ENCODE measurements around the gene IPO9.

IPO9 gene

DNA sequence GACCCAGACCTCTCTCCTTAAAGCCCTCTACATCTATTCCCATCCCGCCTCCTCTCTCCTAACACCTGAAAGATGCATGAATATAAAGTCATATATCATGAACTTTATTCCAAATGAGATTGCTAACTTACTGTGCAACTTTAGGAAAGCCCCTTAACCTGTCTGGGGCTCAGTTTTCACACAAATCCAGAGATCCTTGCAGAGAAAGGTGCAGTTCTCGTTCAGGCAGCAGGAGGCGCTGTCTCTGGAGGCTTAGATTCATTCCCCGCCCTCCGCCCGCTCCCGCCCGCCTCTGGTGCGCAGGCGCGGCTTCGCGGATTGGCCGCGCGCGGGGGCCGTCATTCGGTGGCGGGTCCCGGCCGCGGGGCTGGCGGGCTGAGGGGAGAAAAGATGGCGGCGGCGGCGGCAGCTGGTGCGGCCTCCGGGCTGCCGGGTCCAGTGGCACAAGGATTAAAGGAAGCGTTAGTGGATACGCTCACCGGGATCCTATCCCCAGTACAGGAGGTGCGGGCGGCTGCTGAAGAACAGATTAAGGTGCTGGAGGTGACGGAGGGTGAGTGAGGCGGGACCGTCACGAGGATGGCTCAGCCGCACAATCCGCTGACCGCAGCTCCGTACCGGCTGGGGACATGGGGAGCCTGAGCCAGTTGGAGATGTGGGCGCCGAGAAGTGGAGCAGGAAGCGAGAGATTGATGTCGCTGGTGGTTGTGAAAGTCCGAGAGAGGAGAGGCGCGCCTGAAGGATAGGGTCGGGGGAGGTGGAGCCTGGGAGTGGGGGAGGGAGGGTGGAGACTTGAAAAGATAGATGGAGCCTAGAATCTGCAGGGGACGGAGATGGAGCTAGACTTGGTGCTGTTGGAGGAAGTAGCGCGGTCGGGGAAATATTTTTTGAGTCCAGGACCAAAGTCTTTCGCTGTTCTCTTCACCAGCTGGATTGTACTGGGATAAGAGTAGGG, at the start of gene IPO9:
TSS of gene IPO9 (plus strand) at position 338 of the 955 bp plus-strand sequence. CDS start at position 391, 53 bp downstream.
- FAIRE-seq = peak; percentile 11

DNA sequence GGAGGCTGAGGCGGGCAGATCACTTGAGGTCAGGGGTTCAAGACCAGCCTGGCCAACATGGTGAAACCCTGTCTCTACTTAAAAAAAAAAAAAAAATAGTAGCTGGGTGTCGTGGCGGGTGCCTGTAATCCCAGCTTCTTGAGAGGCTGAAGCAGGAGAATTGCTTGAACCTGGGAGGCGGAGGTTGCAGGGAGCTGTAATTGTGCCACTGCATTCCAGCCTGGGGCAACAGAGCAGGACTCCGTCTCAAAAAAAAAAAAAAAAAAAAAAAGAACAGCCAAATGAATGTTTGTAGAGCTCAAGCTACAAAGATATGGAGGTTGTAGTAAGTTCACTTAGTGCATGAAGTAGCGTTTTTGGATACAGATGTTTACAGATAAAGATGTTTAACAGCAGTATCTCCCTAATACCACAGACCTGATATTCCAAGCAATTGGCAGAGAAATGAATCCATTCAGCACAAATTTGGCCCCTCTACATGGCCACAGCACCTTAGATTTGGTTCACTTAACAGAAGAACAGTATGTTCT, 49.5 kb upstream of the IPO9 start:
- no peak for FAIRE-seq

DNA sequence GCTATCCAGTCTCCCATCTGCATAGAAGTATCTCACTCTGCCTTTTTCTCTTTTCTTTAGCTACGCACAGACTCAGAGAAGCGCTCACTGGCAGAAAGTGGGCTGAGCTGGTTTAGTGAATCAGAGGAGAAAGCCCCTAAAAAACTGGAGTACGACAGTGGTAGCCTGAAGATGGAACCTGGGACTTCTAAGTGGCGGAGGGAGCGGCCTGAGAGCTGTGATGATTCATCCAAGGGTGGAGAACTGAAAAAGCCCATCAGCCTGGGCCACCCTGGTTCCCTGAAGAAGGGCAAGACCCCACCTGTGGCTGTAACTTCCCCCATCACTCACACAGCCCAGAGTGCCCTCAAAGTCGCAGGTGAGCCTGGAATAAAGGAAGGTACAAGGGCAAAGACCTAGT, 48.0 kb upstream of the IPO9 start:
- no peak for FAIRE-seq

DNA sequence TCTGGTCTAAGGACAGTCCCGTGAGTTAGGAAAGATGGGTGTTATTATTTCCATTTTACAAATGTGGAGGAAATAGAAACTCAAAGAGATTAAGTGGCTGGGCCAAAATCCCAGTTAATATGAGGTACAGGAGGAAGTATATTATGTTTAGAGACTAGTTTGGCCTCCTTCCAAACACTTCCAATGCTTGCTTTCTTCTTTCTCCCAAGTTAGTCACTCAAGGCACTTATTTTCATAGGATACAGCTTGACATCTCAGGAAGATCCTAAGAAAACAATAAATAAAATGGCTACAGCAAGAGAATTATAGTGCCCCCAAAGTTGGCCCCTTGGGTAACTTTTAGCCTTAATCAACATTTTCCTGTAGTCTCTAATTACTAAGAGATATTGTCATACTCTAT, 47.5 kb upstream of the IPO9 start:
- FAIRE-seq = no peak

DNA sequence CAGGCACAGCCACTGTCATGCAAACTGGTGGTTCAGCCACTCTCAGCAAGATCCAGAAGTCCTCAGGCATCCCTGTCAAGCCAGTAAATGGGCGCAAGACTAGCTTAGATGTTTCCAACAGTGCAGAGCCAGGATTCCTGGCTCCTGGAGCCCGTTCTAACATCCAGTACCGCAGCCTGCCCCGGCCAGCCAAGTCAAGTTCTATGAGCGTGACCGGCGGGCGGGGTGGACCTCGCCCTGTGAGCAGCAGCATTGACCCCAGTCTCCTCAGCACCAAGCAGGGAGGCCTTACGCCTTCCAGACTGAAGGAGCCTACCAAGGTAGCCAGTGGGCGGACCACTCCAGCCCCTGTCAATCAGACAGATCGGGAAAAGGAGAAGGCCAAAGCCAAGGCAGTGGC, 46.6 kb upstream of the IPO9 start:
- FAIRE-seq = no peak

DNA sequence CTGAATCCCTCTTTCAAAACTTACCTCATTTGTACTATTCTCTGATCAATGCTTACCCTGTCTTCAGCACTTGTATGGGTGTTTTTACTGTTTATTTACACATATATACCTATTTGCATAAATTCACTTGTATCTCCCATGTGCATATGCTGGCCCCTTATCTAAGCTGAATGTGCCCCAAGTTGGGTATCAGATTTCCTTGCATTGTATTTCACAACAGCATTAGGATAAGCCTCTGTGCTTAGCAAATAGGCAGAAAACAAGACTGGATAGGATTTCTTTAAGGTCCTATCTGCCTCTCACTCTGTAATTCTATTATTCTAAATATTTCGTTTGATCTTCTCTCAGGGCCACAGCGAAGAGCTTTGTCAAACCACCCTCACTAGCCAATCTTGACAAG, 45.9 kb upstream of the IPO9 start:
- no peak for FAIRE-seq

DNA sequence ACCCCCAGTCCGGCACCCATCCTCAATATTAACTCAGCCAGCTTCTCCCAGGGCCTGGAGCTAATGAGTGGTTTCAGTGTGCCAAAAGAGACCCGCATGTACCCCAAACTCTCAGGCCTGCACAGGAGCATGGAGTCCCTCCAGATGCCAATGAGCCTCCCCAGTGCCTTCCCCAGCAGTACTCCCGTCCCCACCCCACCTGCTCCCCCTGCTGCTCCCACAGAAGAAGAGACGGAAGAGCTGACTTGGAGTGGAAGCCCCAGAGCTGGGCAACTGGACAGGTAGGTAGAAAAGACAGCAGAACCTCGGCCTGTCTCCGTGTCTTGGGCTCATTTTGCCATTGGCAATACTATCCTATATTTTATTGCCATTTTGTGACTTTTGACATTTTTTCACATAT, 45.4 kb upstream of the IPO9 start:
- no peak for FAIRE-seq

DNA sequence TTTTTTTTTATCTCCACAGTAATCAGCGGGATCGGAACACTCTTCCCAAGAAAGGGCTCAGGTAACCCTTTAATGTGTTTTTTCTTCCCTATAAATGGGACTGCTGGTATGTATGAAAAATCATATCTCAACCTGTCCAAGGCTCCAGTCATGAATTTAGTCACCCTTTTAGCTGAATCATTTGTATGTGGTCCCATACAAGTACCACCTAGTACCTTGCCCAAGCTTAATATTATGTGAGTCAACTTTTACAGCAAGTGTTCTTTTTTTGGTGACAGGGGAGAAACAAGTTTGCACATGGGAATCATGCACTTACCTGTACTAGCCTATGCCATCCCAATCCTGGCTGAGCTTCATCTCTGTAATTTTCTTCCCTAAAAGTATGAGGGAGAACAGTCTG, 43.7 kb upstream of the IPO9 start:
- no peak for FAIRE-seq

DNA sequence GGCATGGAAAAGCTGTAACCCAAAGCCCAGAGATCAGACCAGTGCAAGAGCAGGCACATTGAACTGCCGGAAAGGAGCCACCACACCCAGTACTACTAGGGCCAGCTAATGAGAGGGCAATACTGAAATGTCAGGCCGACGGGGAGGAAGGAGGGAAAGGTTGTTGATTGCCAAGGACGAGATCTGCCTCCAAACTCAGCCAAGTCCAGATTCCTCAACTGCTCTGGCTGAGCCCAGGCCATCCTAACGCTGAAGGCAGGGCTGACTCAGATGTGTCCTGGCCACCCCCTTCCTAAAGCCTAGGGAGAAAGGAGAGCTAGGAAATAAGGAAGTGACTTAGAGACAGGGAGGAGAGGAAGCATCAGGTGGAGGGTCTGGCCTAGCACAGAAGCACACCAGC, 42.1 kb upstream of the IPO9 start:
- no peak for FAIRE-seq

DNA sequence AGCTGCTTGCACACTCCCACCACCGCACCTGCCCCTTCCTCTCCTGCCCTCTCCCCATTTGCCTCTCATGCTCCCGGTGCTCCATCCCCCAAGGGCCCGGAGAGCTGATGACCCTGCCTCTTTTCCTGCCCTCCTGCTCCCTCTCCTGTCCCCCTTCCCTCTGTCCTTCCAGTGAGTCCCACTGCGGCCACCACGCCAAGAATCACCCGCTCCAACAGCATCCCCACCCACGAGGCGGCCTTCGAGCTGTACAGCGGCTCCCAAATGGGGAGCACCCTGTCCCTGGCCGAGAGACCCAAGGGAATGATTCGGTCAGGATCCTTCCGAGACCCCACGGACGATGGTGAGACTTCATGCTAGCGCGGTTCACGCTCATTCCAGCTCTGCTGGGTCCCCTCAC, 40.7 kb upstream of the IPO9 start:
- FAIRE-seq = no peak

DNA sequence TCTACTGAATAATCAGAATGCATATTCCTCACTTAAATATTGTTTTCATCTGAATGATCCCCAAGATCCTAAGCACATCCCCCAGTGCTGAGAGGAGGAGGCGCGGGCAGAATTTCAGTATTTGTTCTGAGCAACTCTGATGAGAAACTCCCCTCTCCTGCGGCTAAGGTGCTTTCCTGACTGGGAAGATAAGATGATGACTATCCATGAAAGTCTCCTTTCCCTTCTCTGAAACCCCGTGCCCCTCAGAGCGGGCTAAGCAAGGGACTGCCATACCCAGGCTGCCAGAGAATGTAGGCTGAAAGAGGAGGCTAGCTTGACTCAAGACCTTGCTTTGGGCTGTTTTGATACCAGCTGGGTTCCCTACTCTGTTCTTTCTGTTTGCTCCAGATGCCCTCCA, 39.7 kb upstream of the IPO9 start:
- FAIRE-seq = no peak

DNA sequence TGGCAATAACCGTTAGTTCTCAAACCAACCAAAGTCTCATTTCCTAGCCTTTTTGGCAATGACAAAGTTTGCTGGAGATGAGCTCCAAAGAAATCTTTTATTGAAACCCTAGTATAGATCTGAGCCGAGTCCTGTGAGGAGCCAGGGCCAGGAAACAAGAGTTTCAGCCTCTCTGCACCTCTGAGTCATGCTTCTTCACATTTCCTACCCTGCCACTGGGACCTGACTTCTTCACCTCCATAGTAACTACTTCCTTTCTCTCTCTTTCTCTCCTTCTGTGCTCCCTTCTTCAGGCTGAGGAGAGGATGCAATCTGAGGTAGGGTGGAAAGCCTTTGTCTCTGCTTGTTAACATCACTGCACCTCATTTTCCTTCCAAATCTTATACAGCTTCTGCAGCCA, 38.7 kb upstream of the IPO9 start:
- FAIRE-seq = no peak

DNA sequence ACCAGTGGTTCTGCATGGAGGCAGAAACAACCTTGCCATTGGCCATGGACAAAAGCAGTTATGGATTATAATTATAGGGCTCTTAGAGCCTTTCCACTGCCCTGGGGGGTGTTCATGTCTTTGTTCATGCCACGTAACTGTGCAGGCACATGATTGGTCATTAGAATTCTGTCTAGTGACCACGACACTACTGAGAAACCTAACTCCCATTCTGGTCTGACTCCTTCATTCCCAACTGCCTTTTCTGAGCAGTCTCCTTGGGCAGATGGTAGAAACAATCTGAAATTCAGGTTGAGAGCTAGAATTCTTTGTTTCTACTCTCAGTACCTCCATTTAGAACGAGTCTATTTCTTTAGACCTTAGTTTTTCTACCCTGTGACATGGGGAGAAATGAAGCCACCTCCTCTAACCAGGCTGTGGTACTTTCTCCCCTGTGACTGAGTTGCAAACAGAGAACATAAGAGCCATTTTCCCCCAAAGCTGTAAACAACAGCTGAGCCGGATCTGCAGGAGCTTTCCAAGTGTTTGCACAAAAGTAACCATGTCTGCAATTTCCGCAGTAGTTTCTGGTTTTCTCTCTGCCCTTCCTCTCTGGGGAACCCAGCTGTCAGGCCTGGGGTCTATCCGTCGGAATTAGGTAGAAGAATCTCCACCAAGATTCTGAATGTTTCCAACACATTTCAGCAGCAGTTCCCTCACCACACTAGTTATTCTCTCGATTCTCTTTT, 37.7 kb upstream of the IPO9 start:
- FAIRE-seq = no peak

DNA sequence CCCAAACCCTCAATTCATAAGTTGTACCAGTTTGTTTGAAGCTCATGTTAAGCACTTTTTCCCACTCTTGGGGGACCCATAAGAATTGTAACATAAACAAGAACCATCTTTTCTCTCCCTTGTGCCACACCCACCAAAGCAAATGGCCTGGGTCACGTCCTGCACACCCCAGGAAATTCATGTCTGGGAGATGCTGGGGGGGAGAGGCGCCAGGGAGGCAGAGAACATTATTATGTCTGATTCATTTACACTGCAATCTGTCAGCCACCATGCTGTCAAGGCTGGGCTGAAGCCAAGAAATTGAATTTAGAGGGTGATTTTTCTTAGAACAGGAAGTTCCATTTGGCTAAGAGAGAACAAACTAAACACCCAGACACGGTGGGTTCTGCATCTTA, 37.2 kb upstream of the IPO9 start:
- FAIRE-seq = no peak

DNA sequence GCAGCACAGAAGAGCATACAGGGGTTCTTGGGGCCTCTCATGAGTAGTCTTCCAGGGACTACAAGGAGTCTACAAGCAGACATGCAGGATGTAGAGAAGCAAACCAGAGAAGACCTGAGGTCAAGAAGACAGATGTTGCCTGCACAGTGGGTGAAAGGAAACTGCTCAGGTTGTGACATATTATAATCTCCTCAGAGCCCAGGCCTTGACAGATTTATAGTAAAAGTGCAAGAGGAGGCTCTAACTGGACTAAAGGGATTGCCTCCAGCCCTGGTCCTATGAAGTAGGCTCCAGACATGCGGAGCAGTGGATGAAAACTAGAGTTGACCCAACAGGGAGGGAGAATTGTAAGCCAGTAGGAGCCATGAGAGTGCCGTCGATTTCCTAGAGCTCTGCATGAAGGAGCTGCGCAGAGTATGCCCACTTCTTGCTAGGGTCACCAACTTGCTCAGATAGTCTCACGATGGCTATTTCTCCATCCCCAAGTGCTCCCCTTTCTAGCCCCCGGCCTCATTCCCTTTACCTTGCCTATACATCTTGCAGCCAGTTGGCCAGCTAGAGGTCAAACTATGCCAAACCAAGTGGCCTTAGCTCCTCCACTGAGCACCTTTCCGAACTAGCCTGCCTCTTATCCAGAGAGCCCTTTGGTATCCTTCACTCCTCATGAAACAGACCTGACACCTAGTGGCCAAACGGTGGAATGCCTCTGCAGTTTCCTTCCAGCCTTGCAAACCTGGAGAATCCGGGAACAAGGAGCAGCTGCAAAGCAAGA, 36.2 kb upstream of the IPO9 start:
- peak; percentile 66 for FAIRE-seq

DNA sequence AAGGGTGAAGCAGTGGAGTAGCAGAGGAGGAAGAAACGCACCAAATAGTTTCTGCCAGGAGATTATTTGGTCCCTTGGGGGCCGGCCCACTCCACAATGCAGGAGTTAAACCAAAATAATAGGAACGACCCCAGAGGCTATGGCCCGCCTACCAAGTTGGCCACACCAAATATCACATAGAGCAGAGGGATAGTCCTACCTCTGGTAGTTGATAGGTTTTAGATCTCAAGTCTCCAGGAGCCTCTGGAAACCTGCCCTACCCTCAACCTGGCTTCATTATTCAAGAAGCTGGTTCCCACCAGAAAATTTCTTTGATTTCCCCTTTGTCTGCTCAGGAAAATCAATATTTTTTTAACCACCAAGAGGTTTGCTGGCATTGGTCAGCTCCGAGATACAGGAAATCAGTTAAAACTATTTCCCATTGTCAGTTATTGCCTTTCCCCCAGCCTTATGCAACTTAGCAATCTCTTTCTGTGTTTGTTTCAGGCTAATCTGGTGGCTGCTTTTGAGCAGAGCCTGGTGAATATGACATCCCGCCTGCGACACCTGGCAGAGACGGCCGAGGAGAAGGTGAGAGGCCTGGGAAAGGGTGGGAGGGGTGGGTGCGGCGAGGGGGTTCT, 35.5 kb upstream of the IPO9 start:
- FAIRE-seq = no peak

DNA sequence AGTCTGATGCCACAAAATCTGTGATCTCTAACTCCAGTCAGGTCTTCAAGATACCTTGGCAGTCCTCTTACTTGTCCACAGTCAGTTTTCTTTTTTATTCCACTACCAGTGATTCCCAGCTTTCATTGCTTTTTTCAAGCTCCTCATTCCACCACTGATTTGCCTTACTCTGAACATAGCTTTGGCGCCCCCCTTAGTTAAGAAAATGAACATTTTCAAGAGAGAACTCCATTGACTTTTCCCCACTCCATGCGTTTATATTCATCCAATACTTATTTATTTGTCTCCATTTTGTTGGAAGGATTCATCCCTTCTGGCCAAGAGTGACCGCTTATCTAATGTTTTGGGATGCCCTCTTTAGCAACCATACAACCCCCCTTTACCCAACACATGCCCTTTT, 33.9 kb upstream of the IPO9 start:
- peak; percentile 40 for FAIRE-seq

DNA sequence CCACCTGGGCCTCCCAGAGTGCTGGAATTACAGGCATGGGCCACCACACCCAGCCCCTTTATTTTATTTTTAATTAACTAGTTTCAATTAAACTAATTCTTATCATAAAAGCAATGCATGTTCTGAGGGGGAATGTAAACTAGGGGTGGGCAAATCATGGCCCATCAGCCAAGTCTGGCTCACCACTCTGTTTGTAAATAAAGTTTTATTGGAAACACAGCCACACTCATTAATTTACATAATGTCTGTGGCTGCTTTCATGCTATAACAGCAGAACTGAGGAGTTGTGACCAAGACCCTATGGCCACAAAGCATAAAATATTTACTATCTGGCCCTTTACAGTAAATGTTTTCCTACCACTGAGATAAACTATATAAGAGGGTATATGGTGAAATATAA, 28.7 kb upstream of the IPO9 start:
- FAIRE-seq = no peak

DNA sequence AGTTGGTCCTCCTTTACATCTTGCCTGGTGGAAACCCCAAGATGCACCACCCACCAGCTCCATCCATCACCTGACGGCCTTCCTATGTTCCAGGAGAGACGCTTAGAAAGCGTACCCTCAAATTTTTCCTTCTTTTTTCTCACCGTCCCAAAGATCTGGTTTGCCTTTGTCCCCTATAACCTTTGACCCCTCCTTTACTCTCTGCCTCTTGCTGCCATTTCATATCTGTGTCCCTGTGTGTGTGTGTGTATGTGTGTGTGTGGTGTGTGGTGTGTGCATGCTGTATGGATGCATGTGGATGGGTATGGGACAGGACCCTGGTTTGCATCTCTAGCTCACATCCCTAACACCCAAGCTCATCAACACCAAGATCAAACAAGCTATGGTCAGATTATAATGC, 22.2 kb upstream of the IPO9 start:
- FAIRE-seq = no peak

DNA sequence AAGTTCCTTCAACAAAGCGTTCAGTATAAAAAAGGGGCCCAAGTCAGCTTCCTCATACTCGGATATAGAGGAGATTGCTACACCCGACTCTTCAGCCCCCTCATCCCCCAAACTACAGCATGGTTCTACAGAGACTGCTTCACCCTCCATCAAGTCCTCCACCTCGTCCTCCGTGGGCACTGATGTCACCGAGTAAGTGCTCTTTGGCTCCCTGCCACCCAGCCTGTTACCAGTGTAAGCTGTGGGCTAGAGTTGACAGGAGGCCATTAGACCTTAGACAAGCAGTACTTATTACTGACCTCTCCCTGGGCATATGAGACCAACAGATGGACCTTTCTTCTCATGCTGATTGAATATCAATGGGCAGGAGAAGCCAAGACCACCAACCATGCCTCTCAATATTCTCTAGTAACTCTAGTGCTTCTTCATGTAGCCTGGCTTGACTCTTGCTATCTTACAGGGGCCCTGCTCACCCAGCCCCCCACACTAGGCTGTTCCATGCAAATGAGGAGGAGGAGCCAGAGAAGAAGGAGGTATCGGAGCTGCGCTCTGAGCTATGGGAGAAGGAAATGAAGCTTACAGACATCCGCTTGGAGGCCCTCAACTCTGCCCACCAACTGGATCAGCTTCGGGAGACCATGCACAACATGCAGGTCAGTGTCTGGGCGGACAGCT, 20.9 kb upstream of the IPO9 start:
- no peak for FAIRE-seq

DNA sequence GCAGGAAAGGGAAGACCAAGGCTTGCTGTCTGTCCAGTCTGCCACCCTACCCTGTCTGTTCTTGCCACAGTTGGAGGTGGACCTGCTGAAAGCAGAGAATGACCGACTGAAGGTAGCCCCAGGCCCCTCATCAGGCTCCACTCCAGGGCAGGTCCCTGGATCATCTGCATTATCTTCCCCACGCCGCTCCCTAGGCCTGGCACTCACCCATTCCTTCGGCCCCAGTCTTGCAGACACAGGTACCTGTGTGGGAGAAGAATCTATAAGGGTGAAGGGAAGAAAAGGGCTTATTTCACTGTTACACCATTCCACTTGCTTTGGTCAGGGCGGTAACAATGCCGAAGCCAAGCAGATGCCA, 20.3 kb upstream of the IPO9 start:
- no peak for FAIRE-seq

DNA sequence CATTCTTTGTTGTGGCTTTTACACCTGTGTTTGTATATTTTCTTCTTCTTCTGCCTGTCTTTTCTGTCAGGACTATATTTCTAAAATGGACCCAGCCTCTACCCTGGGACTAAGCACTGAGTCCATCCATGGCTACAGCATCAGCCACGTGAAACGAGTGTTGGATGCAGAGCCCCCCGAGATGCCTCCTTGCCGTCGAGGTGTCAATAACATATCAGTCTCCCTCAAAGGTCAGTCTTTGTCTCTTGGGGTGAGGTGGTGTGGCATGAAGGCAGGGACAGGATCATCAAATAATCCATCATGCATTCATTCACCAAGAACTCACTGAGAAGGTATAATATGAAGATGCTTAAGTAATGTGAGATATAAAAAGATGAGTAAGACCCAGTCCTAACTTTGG, 19.1 kb upstream of the IPO9 start:
- no peak for FAIRE-seq
